SJSA1 (cell line): ENCODE measurements around the gene GDE1. TPM values are rescaled to one million over a fixed set of nuclear protein-coding genes. Genes with fewer than 3 reads are reported as not detected.

ENCODE experiments used
- DNase-seq, 2 experiments: peaks; one replicate each; pipeline ENCODE4 v3.0.0-alpha.2; 2015 to 2020; ENCODE audit warnings: low spot score in 2 of 2, low read depth in 1 of 2
- H3K27ac ChIP-seq: fragments of 250-450 bp; sonication (Bioruptor Pico); 2 replicates; pipeline ENCODE4 v1.5.1; 2020; ENCODE audit warnings: mild to moderate bottlenecking, moderate library complexity
- H3K27me3 ChIP-seq: fragments of 250-450 bp; sonication (Bioruptor Pico); replicated peaks from 2 replicates; pipeline ENCODE4 v1.5.1; 2020; ENCODE audit warnings: mild to moderate bottlenecking, moderate library complexity
- H3K36me3 ChIP-seq: fragments of 250-450 bp; sonication (Bioruptor Pico); 2 replicates; pipeline ENCODE4 v1.5.1; 2020; ENCODE audit warnings: mild to moderate bottlenecking
- H3K4me1 ChIP-seq: fragments of 250-450 bp; sonication (Bioruptor Pico); replicated peaks from 2 replicates; pipeline ENCODE4 v1.6.1; 2021; ENCODE audit warnings: mild to moderate bottlenecking
- H3K4me3 ChIP-seq: fragments of 250-450 bp; sonication (Bioruptor Pico); 2 replicates; pipeline ENCODE4 v1.5.1; 2020; ENCODE audit warnings: mild to moderate bottlenecking
- H3K9me3 ChIP-seq: fragments of 250-450 bp; sonication (Bioruptor Pico); replicated peaks from 2 replicates; pipeline ENCODE4 v1.5.1; 2020; ENCODE audit warnings: mild to moderate bottlenecking
- total RNA-seq: library from RNA; depleted of rRNA; stranded (reverse); fragments of >200 nt; shearing (Covaris generic); gene quantifications from 2 replicates; pipeline ENCODE4 v1.2.3, GENCODE V29; 2014

The GDE1 gene
- total RNA-seq, 1 experiment from 2014 or later = 48.2 TPM

GRCh38 chr16:19540241-19540970 lies 18.5 kb upstream of the GDE1 start:
- no peak overlapping the region for H3K27ac ChIP-seq
- H3K9me3 ChIP-seq = no peaks in the 10 kb centered on the region
- no peaks in the 10 kb centered on the region for H3K4me1 ChIP-seq
- H3K27me3 ChIP-seq = no peaks in the 10 kb centered on the region
- H3K36me3 ChIP-seq = peaks cover 74% of the 10 kb centered on the region
- no peak for DNase-seq
- no peak overlapping the region for H3K4me3 ChIP-seq

- peaks cover 75% of the 10 kb centered on the region for H3K36me3 ChIP-seq
- DNase-seq = no peak
- no peaks in the 10 kb centered on the region for H3K27me3 ChIP-seq
- H3K27ac ChIP-seq = no peak overlapping the region
- no peaks in the 10 kb centered on the region for H3K9me3 ChIP-seq
- no peaks in the 10 kb centered on the region for H3K4me1 ChIP-seq
- H3K4me3 ChIP-seq = no peak overlapping the region
These were observed 10.7 kb upstream of the GDE1 start for GRCh38 chr16:19532601-19533000.

GRCh38 chr16:19528666-19529065 lies 6.8 kb upstream of the GDE1 start:
- DNase-seq = no peak
- H3K4me1 ChIP-seq = peaks cover 11% of the 10 kb centered on the region
- no peak overlapping the region for H3K27ac ChIP-seq
- H3K9me3 ChIP-seq = no peaks in the 10 kb centered on the region
- H3K36me3 ChIP-seq = peaks cover 47% of the 10 kb centered on the region
- H3K27me3 ChIP-seq = no peaks in the 10 kb centered on the region
- no peak overlapping the region for H3K4me3 ChIP-seq

GRCh38 chr16:19527161-19527560 lies 5.3 kb upstream of the GDE1 start:
- no peak overlapping the region for H3K4me3 ChIP-seq
- H3K27ac ChIP-seq = no peak overlapping the region
- DNase-seq = no peak
- H3K9me3 ChIP-seq = no peaks in the 10 kb centered on the region
- peaks cover 32% of the 10 kb centered on the region for H3K36me3 ChIP-seq
- no peaks in the 10 kb centered on the region for H3K27me3 ChIP-seq
- H3K4me1 ChIP-seq = peaks cover 14% of the 10 kb centered on the region

GRCh38 chr16:19525385-19525723 lies 3.5 kb upstream of the GDE1 start:
- no peak for DNase-seq
- Histone ChIP-seq H3K4me3 (peak overlapping the region; percentile 71; the same call in 1 of the 2 replicates), H3K4me1 (peaks cover 21% of the 10 kb centered on the region), H3K9me3 (no peaks in the 10 kb centered on the region), H3K27me3 (no peaks in the 10 kb centered on the region), H3K27ac (no peak overlapping the region), H3K36me3 (peaks cover 24% of the 10 kb centered on the region)

GRCh38 chr16:19524616-19525384 lies 2.9 kb upstream of the GDE1 start:
- H3K27ac ChIP-seq = peak overlapping the region; percentile 72
- H3K9me3 ChIP-seq = no peaks in the 10 kb centered on the region
- peak overlapping the region; percentile 71 for H3K4me3 ChIP-seq
- H3K36me3 ChIP-seq = peaks cover 24% of the 10 kb centered on the region
- peak in 1 of 2 experiments; percentile 34 for DNase-seq
- H3K27me3 ChIP-seq = no peaks in the 10 kb centered on the region
- H3K4me1 ChIP-seq = peaks cover 21% of the 10 kb centered on the region

GRCh38 chr16:19524356-19524615 lies 2.4 kb upstream of the GDE1 start:
- no peaks in the 10 kb centered on the region for H3K27me3 ChIP-seq
- H3K27ac ChIP-seq = peak overlapping the region; percentile 72
- peaks cover 21% of the 10 kb centered on the region for H3K4me1 ChIP-seq
- peaks cover 22% of the 10 kb centered on the region for H3K36me3 ChIP-seq
- peak overlapping the region; percentile 71 for H3K4me3 ChIP-seq
- H3K9me3 ChIP-seq = no peaks in the 10 kb centered on the region
- DNase-seq = peak in 1 of 2 experiments; percentile 33

- Histone ChIP-seq H3K27ac (peak within 1 kb of the TSS; percentile 72), H3K4me1 (peaks cover 21% of the 10 kb centered on the region), H3K36me3 (peaks cover 17% of the 10 kb centered on the region), H3K27me3 (no peaks in the 10 kb centered on the region), H3K9me3 (no peaks in the 10 kb centered on the region), H3K4me3 (peak within 1 kb of the TSS; percentile 71)
- peak; percentile 82 to 97 for DNase-seq
These were observed 1.9 kb upstream of the GDE1 start, which contains the start of gene CCP110 for GRCh38 chr16:19523559-19524355. CCP110 (plus strand) TSS chr16:19523942; CDS start chr16:19527882, 3,940 bp downstream.

GRCh38 chr16:19523184-19523558 lies 1.3 kb upstream of the GDE1 start:
- H3K4me1 ChIP-seq = peaks cover 21% of the 10 kb centered on the region
- no peaks in the 10 kb centered on the region for H3K27me3 ChIP-seq
- no peak for DNase-seq
- H3K27ac ChIP-seq = 0 out of 2 replicates have a peak overlapping the region, but pooled peaks have one; percentile 7
- peak overlapping the region; percentile 71 for H3K4me3 ChIP-seq
- H3K9me3 ChIP-seq = no peaks in the 10 kb centered on the region
- H3K36me3 ChIP-seq = peaks cover 11% of the 10 kb centered on the region

GRCh38 chr16:19522760-19523159 lies 862 bp upstream of the GDE1 start:
- no peak for DNase-seq
- Histone ChIP-seq H3K27me3 (no peaks in the 10 kb centered on the region), H3K9me3 (no peaks in the 10 kb centered on the region), H3K4me1 (peaks cover 22% of the 10 kb centered on the region), H3K36me3 (peaks cover 7% of the 10 kb centered on the region), H3K27ac (no peak overlapping the region), H3K4me3 (no peak overlapping the region; the same call in 1 of the 2 replicates)

- no peaks in the 10 kb centered on the region for H3K27me3 ChIP-seq
- peaks cover 4% of the 10 kb centered on the region for H3K36me3 ChIP-seq
- H3K4me3 ChIP-seq = peak overlapping the region; percentile 64
- DNase-seq = no peak
- peaks cover 26% of the 10 kb centered on the region for H3K4me1 ChIP-seq
- no peaks in the 10 kb centered on the region for H3K9me3 ChIP-seq
- H3K27ac ChIP-seq = no peak overlapping the region
These were observed 467 bp upstream of the GDE1 start for GRCh38 chr16:19522397-19522732.

GRCh38 chr16:19520861-19521331 lies 1.0 kb downstream of the GDE1 start:
- H3K4me1 ChIP-seq = peaks cover 32% of the 10 kb centered on the region

GRCh38 chr16:19518388-19518787 lies 3.5 kb downstream of the GDE1 start:
- peaks cover 27% of the 10 kb centered on the region for H3K36me3 ChIP-seq
- no peak overlapping the region for H3K27ac ChIP-seq
- peaks cover 23% of the 10 kb centered on the region for H3K4me1 ChIP-seq
- no peak for DNase-seq
- no peaks in the 10 kb centered on the region for H3K9me3 ChIP-seq
- H3K27me3 ChIP-seq = no peaks in the 10 kb centered on the region
- H3K4me3 ChIP-seq = no peak overlapping the region

More at GRCh38 chr16:19520861-19521331, 1.0 kb downstream of the GDE1 start:
- H3K27me3 ChIP-seq = no peaks in the 10 kb centered on the region
- H3K4me3 ChIP-seq = peak overlapping the region; percentile 64
- peak in 1 of 2 experiments; percentile 3 for DNase-seq
- peaks cover 18% of the 10 kb centered on the region for H3K36me3 ChIP-seq
- H3K9me3 ChIP-seq = no peaks in the 10 kb centered on the region
- no peak overlapping the region for H3K27ac ChIP-seq
